Measurements from ENCODE around the gene SORCS3.

DNA sequence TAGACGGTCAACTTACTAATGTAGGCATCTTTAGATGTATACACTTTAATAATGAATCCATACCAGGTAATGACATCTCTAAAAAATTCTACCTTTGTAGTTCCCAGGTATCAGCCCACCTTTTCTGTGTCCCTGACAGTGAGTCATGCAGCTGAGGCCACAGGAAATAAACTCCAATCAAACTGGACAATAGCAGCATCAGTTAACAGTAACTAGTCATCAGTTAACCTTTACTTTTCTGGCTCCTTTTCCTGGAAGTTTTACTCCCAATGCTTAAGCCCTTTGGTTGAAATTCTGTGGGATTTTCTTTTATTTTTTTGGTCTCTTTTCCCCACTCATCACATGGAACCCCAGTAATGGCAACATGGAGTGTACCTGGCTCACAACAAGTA lies 617.6 kb downstream of the SORCS3 start:
- TF ChIP-seq, protein P1, sequence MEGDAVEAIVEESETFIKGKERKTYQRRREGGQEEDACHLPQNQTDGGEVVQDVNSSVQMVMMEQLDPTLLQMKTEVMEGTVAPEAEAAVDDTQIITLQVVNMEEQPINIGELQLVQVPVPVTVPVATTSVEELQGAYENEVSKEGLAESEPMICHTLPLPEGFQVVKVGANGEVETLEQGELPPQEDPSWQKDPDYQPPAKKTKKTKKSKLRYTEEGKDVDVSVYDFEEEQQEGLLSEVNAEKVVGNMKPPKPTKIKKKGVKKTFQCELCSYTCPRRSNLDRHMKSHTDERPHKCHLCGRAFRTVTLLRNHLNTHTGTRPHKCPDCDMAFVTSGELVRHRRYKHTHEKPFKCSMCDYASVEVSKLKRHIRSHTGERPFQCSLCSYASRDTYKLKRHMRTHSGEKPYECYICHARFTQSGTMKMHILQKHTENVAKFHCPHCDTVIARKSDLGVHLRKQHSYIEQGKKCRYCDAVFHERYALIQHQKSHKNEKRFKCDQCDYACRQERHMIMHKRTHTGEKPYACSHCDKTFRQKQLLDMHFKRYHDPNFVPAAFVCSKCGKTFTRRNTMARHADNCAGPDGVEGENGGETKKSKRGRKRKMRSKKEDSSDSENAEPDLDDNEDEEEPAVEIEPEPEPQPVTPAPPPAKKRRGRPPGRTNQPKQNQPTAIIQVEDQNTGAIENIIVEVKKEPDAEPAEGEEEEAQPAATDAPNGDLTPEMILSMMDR (IDR thresholded peaks at IDR 0.05), result no peak
- no peak for TF ChIP-seq POLR2A (IDR thresholded peaks at IDR 0.05)

All from lower leg skin (tissue), 3 donors.